Measurements from ENCODE around the gene GABRP.
"Not testable (repeated sequence)": the region's sequence is repeated elsewhere in the genome, so short reads cannot be mapped to it uniquely, and the experiment has no call there.

- TF ChIP-seq CTCF, POLR2A, EP300 (IDR thresholded peaks at IDR 0.05): not testable (repeated sequence)
Measured at GRCh38 chr5:170754508-170754907, 29.0 kb upstream of the GABRP start.
